ENCODE measurements around the gene MAB21L4.

MAB21L4 gene

DNA sequence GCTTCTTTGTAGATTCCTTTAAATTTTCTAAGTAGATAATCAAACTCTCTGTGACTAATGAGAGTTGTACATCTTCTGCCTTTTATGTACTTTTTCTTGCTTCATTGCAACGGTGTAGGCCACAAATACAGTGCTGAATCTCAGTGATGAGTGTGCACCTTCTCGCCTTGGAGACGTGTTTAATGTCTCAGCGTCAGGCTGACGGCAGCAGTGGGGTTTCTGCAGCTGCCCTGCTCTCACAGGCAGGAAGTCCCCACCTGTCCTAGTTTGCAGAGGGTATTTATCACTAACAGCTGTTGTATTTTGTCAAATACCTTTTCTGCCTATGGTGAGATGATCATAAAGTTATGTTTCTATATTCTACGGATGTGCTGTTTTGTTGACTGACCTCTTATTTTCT, 14.0 kb downstream of the MAB21L4 start:
- DNase-seq (ENCODE audit: low read depth in 2 of 3, low spot score in 2 of 3): no peak

GRCh38 chr2:240879105-240879504, 16.9 kb downstream of the MAB21L4 start:
- DNase-seq (ENCODE audit: low read depth in 2 of 3, low spot score in 2 of 3): no peak

DNA sequence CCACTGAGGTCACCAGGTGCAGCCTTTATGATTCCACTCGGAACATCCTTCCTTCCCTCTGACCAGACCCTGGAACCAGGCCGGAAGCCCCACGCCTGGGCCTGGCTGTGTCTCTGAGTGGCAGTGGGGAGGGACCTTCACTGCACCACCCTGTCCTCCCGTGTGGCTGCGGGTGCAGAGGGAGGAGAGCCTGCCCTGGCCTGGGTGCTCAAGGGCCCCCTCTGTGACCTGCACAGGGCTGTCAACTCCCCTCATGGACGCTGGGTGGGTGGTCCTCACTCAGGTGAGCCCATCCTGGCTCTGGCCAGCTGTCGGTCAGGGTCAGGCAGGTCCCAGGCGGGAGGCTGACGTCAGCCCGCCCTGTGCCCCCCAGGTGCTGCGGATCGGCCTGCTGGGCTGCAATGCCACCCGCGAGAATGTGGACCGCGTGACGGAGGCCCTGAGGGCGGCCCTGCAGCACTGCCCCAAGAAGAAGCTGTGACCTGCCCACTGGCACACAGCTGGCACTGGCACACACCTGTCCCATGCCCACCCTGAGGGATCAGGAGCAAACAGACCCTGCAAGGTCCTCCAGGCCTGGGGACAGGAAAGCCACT, 17.5 kb downstream of the MAB21L4 start:
- no peak for DNase-seq (ENCODE audit: low read depth in 2 of 3, low spot score in 2 of 3)

DNA sequence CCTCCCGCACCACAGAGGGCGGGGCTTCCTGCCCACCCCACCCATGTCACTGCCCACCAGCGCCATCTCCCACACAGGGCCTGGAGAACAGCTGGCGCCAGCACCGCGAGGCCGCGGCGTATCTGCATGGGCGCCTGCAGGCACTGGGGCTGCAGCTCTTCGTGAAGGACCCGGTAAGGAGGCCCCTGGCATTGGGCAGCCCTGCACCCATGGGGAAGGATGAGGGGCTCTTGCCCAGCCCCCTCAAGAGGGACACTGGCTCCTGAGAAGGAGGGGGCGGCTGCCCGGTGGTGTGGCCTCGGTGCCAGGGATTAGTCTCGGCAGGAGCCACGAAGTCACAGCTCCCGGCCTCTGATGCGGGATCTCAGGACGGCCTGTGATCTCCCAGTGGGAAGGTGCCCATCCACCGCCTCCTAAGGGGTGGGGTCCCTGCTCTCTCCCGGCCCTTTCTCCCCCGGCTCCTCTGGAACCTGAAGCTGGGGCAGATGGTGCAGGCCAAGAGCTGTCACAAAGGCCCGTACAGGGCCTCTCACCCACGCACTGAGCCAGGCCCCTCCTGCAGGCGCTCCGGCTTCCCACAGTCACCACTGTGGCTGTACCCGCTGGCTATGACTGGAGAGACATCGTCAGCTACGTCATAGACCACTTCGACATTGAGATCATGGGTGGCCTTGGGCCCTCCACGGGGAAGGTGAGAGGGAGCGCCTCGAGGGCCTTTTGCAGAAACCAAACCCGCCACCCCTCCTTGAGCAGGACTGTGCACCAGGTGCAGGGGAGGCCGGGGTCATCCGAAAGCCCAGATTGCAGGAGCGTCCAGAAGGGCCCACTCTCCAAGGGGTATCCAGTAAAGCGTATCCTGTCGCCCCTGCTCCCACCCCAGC, 18.3 kb downstream of the MAB21L4 start:
- no peak for DNase-seq (ENCODE audit: low read depth in 2 of 3, low spot score in 2 of 3)

GRCh38 chr2:240876475-240877251, 19.3 kb downstream of the MAB21L4 start:
- DNase-seq (ENCODE audit: low read depth in 2 of 3, low spot score in 2 of 3): no peak

- no peak for DNase-seq (ENCODE audit: low read depth in 2 of 3, low spot score in 2 of 3)
These were observed 19.9 kb downstream of the MAB21L4 start for GRCh38 chr2:240876035-240876474.

GRCh38 chr2:240875228-240876034, 20.5 kb downstream of the MAB21L4 start:
- DNase-seq (ENCODE audit: low read depth in 2 of 3, low spot score in 2 of 3): no peak

DNA sequence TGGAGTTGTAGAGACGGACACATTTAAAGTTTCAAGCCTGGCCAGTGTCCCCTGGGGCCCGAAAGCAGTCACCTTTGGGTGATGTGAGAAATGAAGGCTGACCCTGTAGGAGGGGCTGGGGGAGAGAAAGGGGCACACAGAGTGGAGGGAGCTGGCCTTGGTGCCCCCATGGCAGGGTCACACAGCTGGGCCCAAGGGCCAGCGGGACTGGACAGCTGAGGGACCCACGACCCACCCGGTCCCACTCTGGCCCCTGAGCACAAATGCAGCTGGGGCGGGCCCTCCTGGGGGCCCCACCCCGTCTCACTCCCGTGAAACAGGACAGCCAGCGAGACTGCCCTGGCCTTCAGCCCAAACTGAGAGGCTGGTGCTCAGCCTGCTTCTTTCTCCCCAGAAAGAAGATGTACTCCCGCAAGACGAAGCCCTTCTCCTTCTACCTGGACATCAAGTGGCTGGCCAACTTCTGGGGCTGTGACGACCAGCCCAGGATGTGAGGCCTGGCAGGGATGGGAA, 21.2 kb downstream of the MAB21L4 start:
- DNase-seq (ENCODE audit: low read depth in 2 of 3, low spot score in 2 of 3): no peak

- no peak for DNase-seq (ENCODE audit: low read depth in 2 of 3, low spot score in 2 of 3)
These were observed 21.9 kb downstream of the MAB21L4 start for GRCh38 chr2:240873805-240874714.

DNA sequence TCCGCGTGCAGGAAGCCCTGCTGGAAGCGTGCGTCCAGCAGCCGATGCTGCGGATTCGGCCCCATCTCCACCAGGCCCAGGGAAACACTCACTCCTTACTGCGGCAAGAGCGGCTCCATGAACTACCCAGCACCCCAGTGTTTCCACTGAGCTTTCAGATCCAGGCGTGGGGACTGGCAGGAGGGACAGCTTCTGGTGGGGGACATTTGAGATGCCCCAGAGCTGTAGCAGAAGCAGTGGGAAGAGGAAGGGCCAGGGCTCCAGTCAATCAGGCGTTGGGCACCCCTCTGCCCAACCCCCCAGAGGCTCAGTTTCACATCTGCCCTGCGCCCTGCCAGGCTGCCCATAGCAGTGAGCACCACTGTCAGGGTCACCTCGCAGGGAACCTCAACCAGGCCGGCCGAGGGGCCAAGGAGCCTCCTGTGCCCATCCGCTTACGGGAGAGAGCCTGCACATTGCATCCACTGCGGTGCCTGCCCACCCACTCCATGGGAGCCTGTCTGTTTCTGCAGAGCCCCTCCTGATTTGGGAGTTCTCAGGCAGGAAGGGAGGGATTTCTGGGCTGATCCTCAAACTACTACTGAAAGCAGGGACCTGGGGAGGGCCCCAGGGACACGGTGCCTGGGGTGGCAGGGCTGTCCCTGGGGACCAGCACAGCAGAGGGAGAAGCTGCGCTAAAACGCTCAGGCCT, 22.7 kb downstream of the MAB21L4 start:
- no peak for DNase-seq (ENCODE audit: low read depth in 2 of 3, low spot score in 2 of 3)

DNA sequence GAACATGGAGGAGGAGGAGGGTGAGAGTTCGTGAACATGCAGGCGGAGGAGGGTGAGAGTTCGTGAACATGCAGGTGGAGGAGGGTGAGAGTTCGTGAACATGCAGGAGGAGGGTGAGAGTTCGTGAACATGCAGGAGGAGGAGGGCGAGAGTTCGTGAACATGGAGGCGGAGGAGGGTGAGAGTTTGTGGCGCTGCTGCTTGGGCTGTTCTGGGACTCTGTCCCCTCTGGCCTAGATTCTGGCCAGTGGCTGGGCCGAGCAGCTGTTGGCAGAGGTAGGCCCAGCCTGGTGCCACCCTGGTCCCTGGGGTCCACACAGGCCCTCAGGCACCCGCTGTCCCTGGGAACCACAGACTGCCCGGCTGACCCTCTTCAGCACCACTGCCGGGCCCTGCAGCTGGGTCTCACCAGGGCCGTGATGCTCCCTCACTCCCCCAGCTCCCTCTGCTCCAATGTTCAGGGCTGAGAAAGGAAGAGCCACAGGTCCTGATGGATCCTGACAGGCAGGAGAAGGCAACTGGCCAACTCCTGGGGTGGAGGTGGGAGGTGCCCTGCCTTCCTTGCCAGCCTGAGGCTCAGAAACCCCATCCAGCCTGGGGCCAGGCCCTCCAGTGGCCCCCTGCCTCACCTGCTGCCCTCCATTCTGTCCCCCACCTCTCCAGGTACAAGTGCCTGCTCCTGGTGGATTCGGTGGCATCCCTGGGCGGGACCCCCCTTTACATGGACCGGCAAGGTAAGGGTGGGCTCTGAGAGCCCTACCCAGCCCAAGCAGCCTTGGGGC, 23.4 kb downstream of the MAB21L4 start:
- no peak for DNase-seq (ENCODE audit: low read depth in 2 of 3, low spot score in 2 of 3)

- DNase-seq (ENCODE audit: low read depth in 2 of 3, low spot score in 2 of 3): no peak
These were observed 24.6 kb downstream of the MAB21L4 start for GRCh38 chr2:240871071-240871958.

GRCh38 chr2:240869956-240870875, 25.7 kb downstream of the MAB21L4 start:
- no peak for DNase-seq (ENCODE audit: low read depth in 2 of 3, low spot score in 2 of 3)

GRCh38 chr2:240869109-240869955, 26.6 kb downstream of the MAB21L4 start:
- no peak for DNase-seq (ENCODE audit: low read depth in 2 of 3, low spot score in 2 of 3)

All from activated CD8-positive, alpha-beta memory T cell treated with anti-CD3 and anti-CD28 coated beads for 48 hours (primary cell).